Chondrocyte (in vitro differentiated cells): ENCODE measurements around the gene IL17B. TPM values are rescaled to one million over a fixed set of nuclear protein-coding genes. Genes with fewer than 3 reads are reported as not detected.

Source experiments
- DNase-seq: peaks from one replicate; pipeline ENCODE4 v3.0.0; 2021; ENCODE audit warnings: mixed read lengths, low spot score
- H3K27ac Mint-ChIP-seq: one replicate; pipeline ENCODE4 v1.8.0; 2021; ENCODE audit warnings: mild to moderate bottlenecking, moderate library complexity, mixed read lengths; ENCODE audit not compliant: unreplicated experiment
- H3K27me3 Mint-ChIP-seq: 2 replicates; pipeline ENCODE4 v1.8.0; 2021; ENCODE audit warnings: low read depth, mixed read lengths
- H3K36me3 Mint-ChIP-seq: 2 replicates; pipeline ENCODE4 v1.8.0; 2021; ENCODE audit warnings: low read depth, mixed read lengths
- H3K4me1 Mint-ChIP-seq: 2 replicates; pipeline ENCODE4 v1.8.0; 2021; ENCODE audit warnings: low read depth, mild to moderate bottlenecking, mixed read lengths
- H3K4me3 Mint-ChIP-seq: one replicate; pipeline ENCODE4 v1.8.0; 2021; ENCODE audit warnings: mild to moderate bottlenecking, moderate library complexity, mixed read lengths; ENCODE audit not compliant: unreplicated experiment
- H3K9me3 Mint-ChIP-seq: 2 replicates; pipeline ENCODE4 v1.8.0; 2021; ENCODE audit warnings: low read depth, mixed read lengths
- CTCF ChIP-seq: fragments of 200-600 bp; sonication (generic); IDR thresholded peaks from 2 replicates; pipeline ENCODE4 v1.5.0; 2021; ENCODE audit warnings: antibody characterized with exemption, mild to moderate bottlenecking, moderate library complexity
- total RNA-seq: library from RNA; stranded (reverse); gene quantifications from 3 replicates; pipeline ENCODE4 v1.2.1, GENCODE V29; 2021

The IL17B gene
- total RNA-seq, 1 donor from 2014 or later = 4.6 TPM

- no peak overlapping the region for H3K27ac Mint-ChIP-seq
- H3K27me3 Mint-ChIP-seq = no peaks in the 10 kb centered on the region
- H3K36me3 Mint-ChIP-seq = peaks cover 1% of the 10 kb centered on the region
- no peaks in the 10 kb centered on the region for H3K9me3 Mint-ChIP-seq
- DNase-seq = no peak
- TF ChIP-seq CTCF = no peak
- peaks cover 28% of the 10 kb centered on the region for H3K4me1 Mint-ChIP-seq
- H3K4me3 Mint-ChIP-seq = no peak overlapping the region
These were observed 37.2 kb downstream of the IL17B start for GRCh38 chr5:149341876-149342275.

GRCh38 chr5:149340920-149341319 is 38.2 kb downstream of the IL17B start:
- peaks cover 3% of the 10 kb centered on the region for H3K36me3 Mint-ChIP-seq
- peaks cover 21% of the 10 kb centered on the region for H3K4me1 Mint-ChIP-seq
- no peaks in the 10 kb centered on the region for H3K9me3 Mint-ChIP-seq
- no peak overlapping the region for H3K4me3 Mint-ChIP-seq
- H3K27me3 Mint-ChIP-seq = no peaks in the 10 kb centered on the region
- H3K27ac Mint-ChIP-seq = no peak overlapping the region
- DNase-seq = no peak
- no peak for TF ChIP-seq CTCF

GRCh38 chr5:149338364-149338763 is 40.7 kb downstream of the IL17B start:
- H3K36me3 Mint-ChIP-seq = peaks cover 3% of the 10 kb centered on the region
- TF ChIP-seq CTCF = no peak

GRCh38 chr5:149337736-149338135 is 41.4 kb downstream of the IL17B start:
- no peak for TF ChIP-seq CTCF
- peaks cover 3% of the 10 kb centered on the region for H3K36me3 Mint-ChIP-seq
- H3K27ac Mint-ChIP-seq = no peak overlapping the region
- no peak for DNase-seq
- no peak overlapping the region for H3K4me3 Mint-ChIP-seq
- H3K27me3 Mint-ChIP-seq = no peaks in the 10 kb centered on the region
- no peaks in the 10 kb centered on the region for H3K9me3 Mint-ChIP-seq
- H3K4me1 Mint-ChIP-seq = peaks cover 17% of the 10 kb centered on the region

More at GRCh38 chr5:149338364-149338763, 40.7 kb downstream of the IL17B start:
- Mint-ChIP-seq H3K27me3 (no peaks in the 10 kb centered on the region), H3K9me3 (no peaks in the 10 kb centered on the region), H3K27ac (no peak overlapping the region), H3K4me1 (peaks cover 17% of the 10 kb centered on the region), H3K4me3 (no peak overlapping the region)
- DNase-seq = no peak

- Mint-ChIP-seq H3K27me3 (no peaks in the 10 kb centered on the region), H3K27ac (peak overlapping the region; percentile 81), H3K4me1 (peaks cover 12% of the 10 kb centered on the region), H3K36me3 (peaks cover 3% of the 10 kb centered on the region), H3K9me3 (no peaks in the 10 kb centered on the region), H3K4me3 (no peak overlapping the region)
- no peak for TF ChIP-seq CTCF
- no peak for DNase-seq
These were observed 45.2 kb downstream of the IL17B start for GRCh38 chr5:149333711-149334443.
